Hepatocyte (in vitro differentiated cells): Measurements from ENCODE around the gene EXOC3L1.

Experiments used
- CTCF ChIP-seq: fragments of 200-600 bp; sonication (generic); IDR thresholded peaks from 2 replicates; pipeline ENCODE4 v1.5.1; 2016; ENCODE audit warnings: antibody characterized with exemption, mild to moderate bottlenecking; ENCODE audit not compliant: poor library complexity
- EZH2 ChIP-seq: fragments of 200-600 bp; sonication (generic); IDR thresholded peaks from 2 replicates; pipeline ENCODE4 v1.6.1; 2016; ENCODE audit warnings: antibody characterized with exemption, mild to moderate bottlenecking, borderline replicate concordance
- EZH2phosphoT487 ChIP-seq: fragments of 200-600 bp; sonication (generic); IDR thresholded peaks from one replicate; pipeline ENCODE4 v1.6.1; 2018; ENCODE audit warnings: antibody characterized with exemption, mild to moderate bottlenecking, low read depth, moderate library complexity; ENCODE audit not compliant: unreplicated experiment, severe bottlenecking

- TF ChIP-seq CTCF (no peak), EZH2 (no peak), EZH2phosphoT487 (no peak)
These were observed 1.6 kb upstream of the EXOC3L1 start for GRCh38 chr16:67191411-67191994.
